H9 (cell line): ENCODE measurements around the gene SLC9A2. TPM values are rescaled to one million over a fixed set of nuclear protein-coding genes. Genes with fewer than 3 reads are reported as not detected.

Experiments
- DNase-seq: peaks from one replicate; pipeline ENCODE4 v3.0.0-alpha.2; 2017
- H2AFZ ChIP-seq: one replicate; pipeline ENCODE4 v1.6.1; 2013; ENCODE audit warnings: mild to moderate bottlenecking, low read length, control low read depth, moderate library complexity
- H2AK5ac ChIP-seq: 2 replicates; pipeline ENCODE4 v1.6.1; 2013; ENCODE audit warnings: low read length, control low read depth, mixed read lengths; ENCODE audit not compliant: insufficient read length
- H2BK120ac ChIP-seq: one replicate; pipeline ENCODE4 v1.6.1; 2013; ENCODE audit warnings: low read depth, mild to moderate bottlenecking, low read length, control low read depth, inconsistent platforms; ENCODE audit not compliant: poor library complexity, severe bottlenecking
- H2BK12ac ChIP-seq: 2 replicates; pipeline ENCODE4 v1.6.1; 2013; ENCODE audit warnings: low read length, control low read depth, mixed read lengths, low read depth; ENCODE audit not compliant: insufficient read length
- H2BK15ac ChIP-seq: 2 replicates; pipeline ENCODE4 v1.6.1; 2013; ENCODE audit warnings: low read depth, low read length, control low read depth
- H2BK20ac ChIP-seq: one replicate; pipeline ENCODE4 v1.6.1; 2013; ENCODE audit warnings: low read depth, mild to moderate bottlenecking, low read length, control low read depth, inconsistent platforms; ENCODE audit not compliant: poor library complexity, severe bottlenecking
- H2BK5ac ChIP-seq: 2 replicates; pipeline ENCODE4 v1.6.1; 2013; ENCODE audit warnings: low read length, control low read depth, mixed read lengths; ENCODE audit not compliant: insufficient read length
- H3K14ac ChIP-seq: 2 replicates; pipeline ENCODE4 v1.6.1; 2013; ENCODE audit warnings: low read length, control low read depth; ENCODE audit not compliant: insufficient read depth
- H3K18ac ChIP-seq: 2 replicates; pipeline ENCODE4 v1.6.1; 2013; ENCODE audit warnings: low read depth, mild to moderate bottlenecking, mixed read lengths, low read length, control low read depth; ENCODE audit not compliant: insufficient read length
- H3K23ac ChIP-seq: 2 replicates; pipeline ENCODE4 v1.6.1; 2013; ENCODE audit warnings: low read length, control low read depth, mixed read lengths, low read depth; ENCODE audit not compliant: insufficient read length
- H3K23me2 ChIP-seq: 2 replicates; pipeline ENCODE4 v1.6.1; 2013; ENCODE audit warnings: low read depth, mild to moderate bottlenecking, mixed read lengths, low read length, control low read depth; ENCODE audit not compliant: insufficient read length, poor library complexity, severe bottlenecking
- H3K27ac ChIP-seq: 2 replicates; pipeline ENCODE4 v1.5.1; 2013; ENCODE audit warnings: low read length, control low read depth, mixed read lengths, low read depth; ENCODE audit not compliant: insufficient read length
- H3K27me3 ChIP-seq: 2 replicates; pipeline ENCODE4 v1.6.1; 2013; ENCODE audit warnings: low read length, control low read depth, inconsistent platforms; ENCODE audit not compliant: insufficient read depth
- H3K4ac ChIP-seq: 2 replicates; pipeline ENCODE4 v1.6.1; 2013; ENCODE audit warnings: low read depth, mild to moderate bottlenecking, control low read depth, inconsistent platforms, low read length, moderate library complexity
- H3K4me1 ChIP-seq: 2 replicates; pipeline ENCODE4 v1.6.1; 2013; ENCODE audit warnings: low read length, control low read depth, inconsistent platforms; ENCODE audit not compliant: insufficient read depth
- H3K4me2 ChIP-seq: 2 replicates; pipeline ENCODE4 v1.6.1; 2013; ENCODE audit warnings: low read length, control low read depth, mixed read lengths; ENCODE audit not compliant: insufficient read length, insufficient read depth
- H3K56ac ChIP-seq: 2 replicates; pipeline ENCODE4 v1.6.1; 2013; ENCODE audit warnings: low read depth, mild to moderate bottlenecking, mixed read lengths, low read length, control low read depth; ENCODE audit not compliant: insufficient read length
- H3K79me1 ChIP-seq: 2 replicates; pipeline ENCODE4 v1.6.1; 2013; ENCODE audit warnings: low read depth, mild to moderate bottlenecking, moderate library complexity, low read length, control low read depth, inconsistent platforms; ENCODE audit not compliant: insufficient read depth, poor library complexity, severe bottlenecking
- H3K79me2 ChIP-seq: 2 replicates; pipeline ENCODE4 v1.6.1; 2013; ENCODE audit warnings: low read length, control low read depth, inconsistent platforms; ENCODE audit not compliant: insufficient read depth
- H3K9ac ChIP-seq: 2 replicates; pipeline ENCODE4 v1.6.1; 2013; ENCODE audit warnings: low read length, control low read depth, mixed read lengths; ENCODE audit not compliant: insufficient read length; ENCODE audit errors: extremely low read depth
- H3K9me3 ChIP-seq: one replicate; pipeline ENCODE4 v1.6.1; 2013; ENCODE audit warnings: low read depth, low read length, inconsistent platforms; ENCODE audit not compliant: control insufficient read depth
- H3T11ph ChIP-seq: one replicate; pipeline ENCODE4 v1.6.1; 2013; ENCODE audit warnings: mild to moderate bottlenecking, low read length, control low read depth, inconsistent platforms
- H4K20me1 ChIP-seq: one replicate; pipeline ENCODE4 v1.6.1; 2013; ENCODE audit not compliant: control insufficient read depth, insufficient read length, insufficient read depth
- H4K5ac ChIP-seq: 2 replicates; pipeline ENCODE4 v1.6.1; 2013; ENCODE audit warnings: low read depth, mild to moderate bottlenecking, mixed read lengths, low read length, control low read depth; ENCODE audit not compliant: insufficient read length
- H4K8ac ChIP-seq: replicated peaks from 2 replicates; pipeline ENCODE4 v1.6.1; 2013; ENCODE audit warnings: low read length, control low read depth, mixed read lengths, low read depth; ENCODE audit not compliant: insufficient read length
- H4K91ac ChIP-seq: 2 replicates; pipeline ENCODE4 v1.6.1; 2013; ENCODE audit warnings: low read depth, mild to moderate bottlenecking, moderate library complexity, mixed read lengths, low read length, control low read depth; ENCODE audit not compliant: insufficient read length
- H3K27ac Mint-ChIP-seq, 3 experiments: 2 replicates in 2 of 3; 3 replicates in 1 of 3; pipeline ENCODE4 v1.8.0; 2020 to 2021; ENCODE audit warnings: mixed read lengths in 3 of 3, mild to moderate bottlenecking in 1 of 3, moderate library complexity in 1 of 3
- H3K27me3 Mint-ChIP-seq: 2 replicates; pipeline ENCODE4 v1.8.0; 2021; ENCODE audit warnings: low read depth, mild to moderate bottlenecking, moderate library complexity, mixed read lengths
- H3K36me3 Mint-ChIP-seq, 3 experiments: 2 replicates in 2 of 3; 3 replicates in 1 of 3; pipeline ENCODE4 v1.8.0; 2020 to 2021; ENCODE audit warnings: low read depth in 3 of 3, mixed read lengths in 3 of 3; ENCODE audit not compliant: insufficient read depth in 1 of 3
- H3K4me1 Mint-ChIP-seq, 2 experiments: 2 replicates each; pipeline ENCODE4 v1.8.0; 2020; ENCODE audit warnings: mixed read lengths in 2 of 2
- H3K4me3 Mint-ChIP-seq, 2 experiments: 2 replicates in 1 of 2; 3 replicates in 1 of 2; pipeline ENCODE4 v1.8.0; 2020 to 2021; ENCODE audit warnings: mild to moderate bottlenecking in 2 of 2, mixed read lengths in 2 of 2, moderate library complexity in 1 of 2
- H3K9me3 Mint-ChIP-seq, 2 experiments: 2 replicates in 1 of 2; 3 replicates in 1 of 2; pipeline ENCODE4 v1.8.0; 2020; ENCODE audit warnings: mild to moderate bottlenecking in 2 of 2, mixed read lengths in 2 of 2, moderate library complexity in 1 of 2
- CTCF ChIP-seq: fragments of 200-600 bp; sonication (generic); conservative IDR thresholded peaks from 3 replicates; pipeline ENCODE4 v1.8.0; 2021; ENCODE audit warnings: antibody characterized with exemption, mild to moderate bottlenecking
- WGBS: extraction: QIAGEN DNeasy Blood & Tissue Kit; methylation state at CpG from one replicate; pipeline ENCODE4 v1.1.7; 2013; ENCODE audit warnings: missing lambda C conversion rate, low lambda C conversion rate, mixed read lengths; ENCODE audit not compliant: insufficient read length; ENCODE audit errors: extremely low coverage; 5-methylcytosine and 5-hydroxymethylcytosine counted together
- total RNA-seq: library from RNA; stranded (reverse); gene quantifications from 2 replicates; pipeline ENCODE4 v1.2.1, GENCODE V29; 2021

The SLC9A2 gene
- total RNA-seq, 1 experiment from 2014 or later: 0.04 TPM

- WGBS: no CpG with 5 or more reads among the region's 4 CpGs
- H3K27me3 ChIP-seq: no peaks in the 10 kb centered on the region
- no peak overlapping the region for H3T11ph ChIP-seq
- H3K18ac ChIP-seq: no peak overlapping the region
- no peak for TF ChIP-seq CTCF
- no peak overlapping the region for H3K4me2 ChIP-seq
- no peaks in the 10 kb centered on the region; the same call in 1 of the 2 replicates for H3K79me2 ChIP-seq
- H3K27ac ChIP-seq: no peak overlapping the region
- H3K79me1 ChIP-seq: no peaks in the 10 kb centered on the region
- no peak overlapping the region for H2BK120ac ChIP-seq
- H4K5ac ChIP-seq: no peak overlapping the region
- H4K91ac ChIP-seq: no peak overlapping the region
- H2BK5ac ChIP-seq: no peak overlapping the region
- H3K27ac Mint-ChIP-seq: no peak overlapping the region
- H4K8ac ChIP-seq: no peak overlapping the region
- H2BK15ac ChIP-seq: no peak overlapping the region
- no peak overlapping the region for H3K14ac ChIP-seq
- no peak overlapping the region for H2AK5ac ChIP-seq
- DNase-seq: no peak
- no peak overlapping the region for H3K23ac ChIP-seq
- no peak overlapping the region for H3K4me3 Mint-ChIP-seq
- no peak overlapping the region for H2BK12ac ChIP-seq
- H3K56ac ChIP-seq: no peak overlapping the region
- no peak overlapping the region for H3K9ac ChIP-seq
- H3K9me3 Mint-ChIP-seq: no peaks in the 10 kb centered on the region; a peak in 1 of 5 replicates
- no peak overlapping the region for H2AFZ ChIP-seq
- no peaks in the 10 kb centered on the region for H3K4me1 ChIP-seq
- H3K9me3 ChIP-seq: no peaks in the 10 kb centered on the region
- no peaks in the 10 kb centered on the region for H3K36me3 Mint-ChIP-seq
- H2BK20ac ChIP-seq: no peak overlapping the region
- no peaks in the 10 kb centered on the region for H3K4me1 Mint-ChIP-seq
- no peaks in the 10 kb centered on the region for H3K27me3 Mint-ChIP-seq
- no peaks in the 10 kb centered on the region for H3K23me2 ChIP-seq
- no peaks in the 10 kb centered on the region for H4K20me1 ChIP-seq
- no peak overlapping the region for H3K4ac ChIP-seq
These were observed 128.8 kb downstream of the SLC9A2 start for GRCh38 chr2:102748107-102748506.
